Caco-2 (cell line): ENCODE measurements around the gene UBA3. TPM values are rescaled to one million over a fixed set of nuclear protein-coding genes. Genes with fewer than 3 reads are reported as not detected.
A peak's percentile ranks its signal among the peaks of the same experiment; 100 is the strongest.

ENCODE experiments used
- Bru-seq: library from RNA; stranded (reverse); fragments of 400-500 nt; gene quantifications from one replicate; lab custom pipeline; 2021; lab: Mats Ljungman, UMichigan
- BruChase-seq, 2 experiments: library from RNA; stranded (reverse); fragments of 400-500 nt; gene quantifications; one replicate each; lab custom pipeline; 2021; lab: Mats Ljungman, UMichigan
- BruUV-seq: library from RNA; stranded (reverse); fragments of 400-500 nt; replicated peaks from 2 replicates; lab custom pipeline; 2021; lab: Mats Ljungman, UMichigan
- CTCF ChIA-PET: fragments of 300-600 bp; sonication (Branson Sonifier 250); formaldehyde crosslinking; loops from one replicate; lab custom pipeline; 2022; ENCODE audit warnings: antibody characterized with exemption; lab: Charles Lee
- POLR2A ChIA-PET: fragments of 300-600 bp; sonication (Branson Sonifier 250); formaldehyde crosslinking; loops from one replicate; lab custom pipeline; 2022; ENCODE audit warnings: antibody characterized with exemption; lab: Charles Lee
- DNase-seq, 2 experiments: peaks; one replicate each; pipeline versions ENCODE4 v3.0.0 to v3.0.0-alpha.2; 2020 to 2022
- H3K27me3 ChIP-seq: replicated peaks from 2 replicates; pipeline ENCODE4 v1.6.0; 2011; ENCODE audit warnings: low read length; ENCODE audit not compliant: control insufficient read depth, insufficient read depth
- H3K36me3 ChIP-seq: 2 replicates; pipeline ENCODE4 v1.5.1; 2011; ENCODE audit warnings: low read length; ENCODE audit not compliant: control insufficient read depth, insufficient read depth
- H3K4me1 ChIP-seq: fragments of 250-450 bp; sonication (Bioruptor Pico); 2 replicates; pipeline ENCODE4 v1.5.1; 2020; ENCODE audit warnings: mild to moderate bottlenecking
- H3K4me3 ChIP-seq: 2 replicates; pipeline ENCODE4 v1.5.1; 2011; ENCODE audit warnings: low read depth, mild to moderate bottlenecking, control low read depth, low read length
- H3K9me3 ChIP-seq: fragments of 250-450 bp; sonication (Bioruptor Pico); 2 replicates; pipeline ENCODE4 v1.5.1; 2020; ENCODE audit warnings: mild to moderate bottlenecking, moderate library complexity
- H3K27ac Mint-ChIP-seq: one replicate; pipeline ENCODE4 v1.8.0; 2022; ENCODE audit warnings: mixed read lengths; ENCODE audit not compliant: unreplicated experiment
- H3K27me3 Mint-ChIP-seq: one replicate; pipeline ENCODE4 v1.8.0; 2022; ENCODE audit warnings: mixed read lengths; ENCODE audit not compliant: insufficient read depth, unreplicated experiment
- H3K36me3 Mint-ChIP-seq: one replicate; pipeline ENCODE4 v1.8.0; 2022; ENCODE audit warnings: mild to moderate bottlenecking, mixed read lengths; ENCODE audit not compliant: insufficient read depth, unreplicated experiment
- H3K4me1 Mint-ChIP-seq: one replicate; pipeline ENCODE4 v1.8.0; 2022; ENCODE audit warnings: low read depth, mixed read lengths; ENCODE audit not compliant: unreplicated experiment
- H3K4me3 Mint-ChIP-seq: one replicate; pipeline ENCODE4 v1.8.0; 2022; ENCODE audit warnings: mild to moderate bottlenecking, moderate library complexity, mixed read lengths; ENCODE audit not compliant: unreplicated experiment
- H3K9me3 Mint-ChIP-seq: one replicate; pipeline ENCODE4 v1.8.0; 2022; ENCODE audit warnings: mixed read lengths; ENCODE audit not compliant: unreplicated experiment
- CTCF ChIP-seq, 2 experiments: fragments of 200-600 bp in 1 of 2; IDR thresholded peaks; 1 replicate in 1 of 2; 2 replicates in 1 of 2; pipeline versions ENCODE4 v1.5.1 to v1.8.0; 2011 to 2022; ENCODE audit warnings: antibody characterized with exemption in 1 of 2, control low read depth in 1 of 2, inconsistent platforms in 1 of 2, low read depth in 1 of 2, low read length in 1 of 2, mild to moderate bottlenecking in 1 of 2, moderate library complexity in 1 of 2; ENCODE audit not compliant: insufficient read depth in 1 of 2, severe bottlenecking in 1 of 2, unreplicated experiment in 1 of 2
- intact Hi-C: fragments of 100-400 bp; cut with micrococcal nuclease; formaldehyde crosslinking; loops from one replicate; pipeline ENCODE4 v1.10.0; 2022; ENCODE audit not compliant: unreplicated experiment
- long read RNA-seq: library from polyadenylated mRNA; stranded (forward); transcript quantifications from one replicate; pipeline ENCODE4 v2.0.0, GENCODE V29; 2022
- total RNA-seq: library from RNA; stranded (reverse); gene quantifications from 2 replicates; pipeline ENCODE4 v1.2.3, GENCODE V29; 2022

The UBA3 gene
- total RNA-seq (45.7 and 49.6 TPM in 2 replicates), Bru-seq, nascent RNA (percentile 88 among the genes with signal in this experiment), BruChase-seq, experiment 1, labeled RNA remaining after a 2-hour chase (percentile 92 among the genes with signal in this experiment), BruChase-seq, experiment 2, labeled RNA remaining after a 6-hour chase (percentile 91 among the genes with signal in this experiment)
- long read RNA-seq, transcript UBA3-202 (18 exons, 2,154 nt), result major isoform, 83 of 120 reads
- long read RNA-seq, transcript UBA3-201 (17 exons, 2,112 nt), result minor isoform, 11 of 120 reads
- long read RNA-seq, partial matches to known transcripts, result 2 of 120 reads
- long read RNA-seq, other reads (novel, unspliced or antisense), result 22 of 120 reads

- peak; percentile 88 to 90 for DNase-seq
- H3K36me3 Mint-ChIP-seq, result peaks cover 5% of the 10 kb centered on the region
- no peaks in the 10 kb centered on the region for H3K27me3 Mint-ChIP-seq
- Histone ChIP-seq H3K4me1 (peaks cover 5% of the 10 kb centered on the region; the same call in 1 of the 2 replicates), H3K27me3 (no peaks in the 10 kb centered on the region), H3K4me3 (peak within 1 kb of the TSS; percentile 75), H3K36me3 (no peaks in the 10 kb centered on the region), H3K9me3 (no peaks in the 10 kb centered on the region)
- peaks cover 18% of the 10 kb centered on the region for H3K4me1 Mint-ChIP-seq
- peak within 1 kb of the TSS; percentile 75 for H3K4me3 Mint-ChIP-seq
- intact Hi-C loops, result loop anchor here (2.0 kb wide), 2 partner anchors 28 to 68 kb away; partner anchors contain the start of genes EOGT and TMF1
- TF ChIP-seq CTCF (IDR thresholded peaks at IDR 0.05; ENCODE audit: insufficient read depth in 1 of 2, low read depth in 1 of 2, low read length in 1 of 2, severe bottlenecking in 1 of 2, unreplicated experiment in 1 of 2), result no peak
- BruUV-seq, result no TSS peak
- H3K9me3 Mint-ChIP-seq, result no peaks in the 10 kb centered on the region
- CTCF ChIA-PET, result interaction anchor here (0.6 kb wide), 1 partner anchor 732 kb away, joined by 3 read pairs; no protein-coding TSS in a partner anchor
- POLR2A ChIA-PET, result no interaction called here
- peak within 1 kb of the TSS; percentile 75 for H3K27ac Mint-ChIP-seq
Measured at GRCh38 chr3:69080233-69080920, at the start of gene UBA3. TSS of gene UBA3 (minus strand) at chr3:69080365. CDS start at chr3:69080353, 12 bp downstream.

GRCh38 chr3:69129531-69129930 is 49.4 kb upstream of the UBA3 start:
- DNase-seq, result no peak
- no peak for TF ChIP-seq CTCF (IDR thresholded peaks at IDR 0.05; ENCODE audit: insufficient read depth in 1 of 2, low read depth in 1 of 2, low read length in 1 of 2, severe bottlenecking in 1 of 2, unreplicated experiment in 1 of 2)
- intact Hi-C loops, result no loop called here
- Histone ChIP-seq H3K27me3 (no peaks in the 10 kb centered on the region), H3K4me1 (no peaks in the 10 kb centered on the region), H3K9me3 (no peaks in the 10 kb centered on the region), H3K4me3 (no peak overlapping the region), H3K36me3 (no peaks in the 10 kb centered on the region)
- no peak overlapping the region for H3K27ac Mint-ChIP-seq
- H3K27me3 Mint-ChIP-seq, result no peaks in the 10 kb centered on the region
- CTCF ChIA-PET, result no interaction called here
- no peaks in the 10 kb centered on the region for H3K4me1 Mint-ChIP-seq
- POLR2A ChIA-PET, result no interaction called here
- no peaks in the 10 kb centered on the region for H3K36me3 Mint-ChIP-seq
- no TSS peak for BruUV-seq
- H3K4me3 Mint-ChIP-seq, result no peak overlapping the region
- no peaks in the 10 kb centered on the region for H3K9me3 Mint-ChIP-seq

GRCh38 chr3:69128509-69128908 is 48.3 kb upstream of the UBA3 start:
- Histone ChIP-seq H3K36me3 (no peaks in the 10 kb centered on the region), H3K9me3 (no peaks in the 10 kb centered on the region), H3K4me1 (no peaks in the 10 kb centered on the region), H3K27me3 (no peaks in the 10 kb centered on the region), H3K4me3 (no peak overlapping the region)
- Mint-ChIP-seq H3K4me3 (no peak overlapping the region), H3K4me1 (no peaks in the 10 kb centered on the region), H3K36me3 (no peaks in the 10 kb centered on the region), H3K27ac (no peak overlapping the region), H3K9me3 (no peaks in the 10 kb centered on the region), H3K27me3 (no peaks in the 10 kb centered on the region)
- intact Hi-C loops, result no loop called here
- no peak for DNase-seq
- CTCF ChIA-PET, result no interaction called here
- BruUV-seq, result no TSS peak
- POLR2A ChIA-PET, result no interaction called here
- no peak for TF ChIP-seq CTCF (IDR thresholded peaks at IDR 0.05; ENCODE audit: insufficient read depth in 1 of 2, low read depth in 1 of 2, low read length in 1 of 2, severe bottlenecking in 1 of 2, unreplicated experiment in 1 of 2)
